PC-3 (cell line): ENCODE measurements around the gene NIPBL. TPM values are rescaled to one million over a fixed set of nuclear protein-coding genes. Genes with fewer than 3 reads are reported as not detected.

Source experiments
- ATAC-seq: fragments of 200-7000 bp; cut with Tn5 transposase; 2 replicates; pipeline ENCODE4 v1.9.1; 2020; ENCODE audit warnings: mild to moderate bottlenecking, moderate library complexity
- BruUV-seq: library from RNA; stranded (reverse); fragments of 400-500 nt; replicated peaks from 2 replicates; lab custom pipeline; 2021; lab: Mats Ljungman, UMichigan
- CTCF ChIA-PET: fragments of 300-600 bp; sonication (Branson Sonifier 250); formaldehyde crosslinking; loops from one replicate; lab custom pipeline; 2022; ENCODE audit warnings: antibody characterized with exemption; lab: Charles Lee
- POLR2A ChIA-PET: fragments of 300-600 bp; sonication (Branson Sonifier 250); formaldehyde crosslinking; loops from one replicate; lab custom pipeline; 2022; ENCODE audit warnings: antibody characterized with exemption; ENCODE audit not compliant: unreplicated experiment; lab: Charles Lee
- DNase-seq: peaks from one replicate; pipeline ENCODE4 v3.0.0-alpha.2; 2015
- H2AFZ ChIP-seq: fragments of 300-600 bp; sonication (generic); 2 replicates; pipeline ENCODE4 v1.6.0; 2016; ENCODE audit warnings: antibody characterized with exemption, low read length
- H3F3A ChIP-seq: fragments of 300-600 bp; sonication (generic); one replicate; pipeline ENCODE4 v1.6.0; 2017; ENCODE audit warnings: antibody characterized with exemption, low read length, control low read depth, mild to moderate bottlenecking; ENCODE audit not compliant: unreplicated experiment
- H3K27ac ChIP-seq: fragments of 300-600 bp; sonication (generic); 2 replicates; pipeline ENCODE4 v1.5.1; 2016; ENCODE audit warnings: mild to moderate bottlenecking, low read length
- H3K27me3 ChIP-seq: fragments of 300-600 bp; sonication (generic); 2 replicates; pipeline ENCODE4 v1.6.1; 2016; ENCODE audit warnings: low read length, mixed read lengths
- H3K36me3 ChIP-seq: fragments of 300-600 bp; sonication (generic); 2 replicates; pipeline ENCODE4 v1.6.1; 2016; ENCODE audit warnings: low read depth, mixed run types, low read length, mixed read lengths
- H3K4me1 ChIP-seq: fragments of 300-600 bp; sonication (generic); 2 replicates; pipeline ENCODE4 v1.5.1; 2016; ENCODE audit warnings: low read length; ENCODE audit not compliant: insufficient read depth
- H3K4me2 ChIP-seq: fragments of 300-600 bp; sonication (generic); 2 replicates; pipeline ENCODE4 v1.6.0; 2016; ENCODE audit warnings: low read length
- H3K4me3 ChIP-seq: fragments of 300-600 bp; sonication (generic); 2 replicates; pipeline ENCODE4 v1.5.1; 2016; ENCODE audit warnings: mild to moderate bottlenecking, low read length, mixed read lengths
- H3K79me2 ChIP-seq: fragments of 300-600 bp; sonication (generic); 2 replicates; pipeline ENCODE4 v1.6.1; 2017; ENCODE audit warnings: low read length, mixed read lengths
- H3K9ac ChIP-seq: fragments of 300-600 bp; sonication (generic); 2 replicates; pipeline ENCODE4 v1.6.0; 2016; ENCODE audit warnings: mild to moderate bottlenecking, low read length
- H3K9me2 ChIP-seq: fragments of 300-600 bp; sonication (generic); replicated peaks from 2 replicates; pipeline ENCODE4 v1.6.1; 2016; ENCODE audit warnings: mixed run types, low read length, mixed read lengths
- H3K9me3 ChIP-seq: fragments of 300-600 bp; sonication (generic); 2 replicates; pipeline ENCODE4 v1.6.1; 2016; ENCODE audit warnings: low read length, mixed read lengths
- H4K20me1 ChIP-seq: fragments of 300-600 bp; sonication (generic); 2 replicates; pipeline ENCODE4 v1.6.1; 2016; ENCODE audit warnings: low read length, mixed read lengths
- EZH2 ChIP-seq: fragments of 300-600 bp; sonication (generic); IDR thresholded peaks from one replicate; pipeline ENCODE4 v1.6.1; 2017; ENCODE audit warnings: antibody characterized with exemption, mild to moderate bottlenecking, low read length; ENCODE audit not compliant: unreplicated experiment
- EZH2phosphoT487 ChIP-seq: fragments of 300-600 bp; sonication (generic); IDR thresholded peaks from 2 replicates; pipeline ENCODE4 v1.6.1; 2018; ENCODE audit warnings: mild to moderate bottlenecking, antibody characterized with exemption, low read length, borderline replicate concordance
- intact Hi-C: fragments of 100-400 bp; cut with micrococcal nuclease; formaldehyde crosslinking; loops from 2 replicates; pipeline ENCODE4 v1.9.0; 2023
- total RNA-seq: library from RNA; depleted of rRNA; stranded (reverse); fragments of >200 nt; gene quantifications from 2 replicates; pipeline ENCODE4 v1.2.3, GENCODE V29; 2014
- TF ChIP-seq, protein P1 (sequence below): fragments of 300-600 bp; sonication (generic); conservative IDR thresholded peaks from 2 replicates; pipeline ENCODE4 v1.5.1; 2017; ENCODE audit warnings: antibody characterized with exemption, low read depth, mild to moderate bottlenecking, low read length

The NIPBL gene
- total RNA-seq, 1 experiment from 2014 or later = 16.8 TPM

DNA sequence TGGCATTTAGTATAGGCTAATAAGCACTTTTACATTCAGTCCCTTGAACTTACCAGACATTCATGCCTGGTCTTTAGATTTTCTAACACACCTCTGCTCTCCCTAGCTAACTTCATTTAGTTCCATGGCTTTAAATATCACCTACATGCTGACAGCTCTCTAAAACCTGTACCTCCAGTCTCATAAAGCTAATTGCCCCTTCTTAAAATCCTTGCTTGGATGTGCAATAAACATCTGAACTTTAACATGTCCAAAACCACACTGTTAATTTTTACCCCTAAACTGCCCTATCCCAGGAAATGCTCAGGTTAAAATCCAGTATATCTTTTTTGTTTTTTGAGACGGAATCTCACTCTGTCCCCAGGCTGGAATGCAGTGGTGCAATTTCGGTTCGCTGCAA, 232.8 kb downstream of the NIPBL start:
- TF ChIP-seq EZH2phosphoT487 (no peak), EZH2 (no peak)
- TF ChIP-seq, protein P1, sequence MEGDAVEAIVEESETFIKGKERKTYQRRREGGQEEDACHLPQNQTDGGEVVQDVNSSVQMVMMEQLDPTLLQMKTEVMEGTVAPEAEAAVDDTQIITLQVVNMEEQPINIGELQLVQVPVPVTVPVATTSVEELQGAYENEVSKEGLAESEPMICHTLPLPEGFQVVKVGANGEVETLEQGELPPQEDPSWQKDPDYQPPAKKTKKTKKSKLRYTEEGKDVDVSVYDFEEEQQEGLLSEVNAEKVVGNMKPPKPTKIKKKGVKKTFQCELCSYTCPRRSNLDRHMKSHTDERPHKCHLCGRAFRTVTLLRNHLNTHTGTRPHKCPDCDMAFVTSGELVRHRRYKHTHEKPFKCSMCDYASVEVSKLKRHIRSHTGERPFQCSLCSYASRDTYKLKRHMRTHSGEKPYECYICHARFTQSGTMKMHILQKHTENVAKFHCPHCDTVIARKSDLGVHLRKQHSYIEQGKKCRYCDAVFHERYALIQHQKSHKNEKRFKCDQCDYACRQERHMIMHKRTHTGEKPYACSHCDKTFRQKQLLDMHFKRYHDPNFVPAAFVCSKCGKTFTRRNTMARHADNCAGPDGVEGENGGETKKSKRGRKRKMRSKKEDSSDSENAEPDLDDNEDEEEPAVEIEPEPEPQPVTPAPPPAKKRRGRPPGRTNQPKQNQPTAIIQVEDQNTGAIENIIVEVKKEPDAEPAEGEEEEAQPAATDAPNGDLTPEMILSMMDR = no peak
- peaks cover 5% of the 10 kb centered on the region; the same call in 1 of the 2 replicates for H3K36me3 ChIP-seq
- no peaks in the 10 kb centered on the region for H3K79me2 ChIP-seq
- no peak overlapping the region for H3K9ac ChIP-seq
- H3K4me2 ChIP-seq = no peak overlapping the region
- no peak overlapping the region for H2AFZ ChIP-seq
- no peak for DNase-seq
- no peaks in the 10 kb centered on the region for H3F3A ChIP-seq
- H3K27me3 ChIP-seq = no peaks in the 10 kb centered on the region
- ChIA-PET POLR2A (no interaction called here), CTCF (no interaction called here)
- no peak overlapping the region for H3K4me3 ChIP-seq
- no peaks in the 10 kb centered on the region for H3K4me1 ChIP-seq
- no TSS peak for BruUV-seq
- no peak overlapping the region for H3K27ac ChIP-seq
- intact Hi-C loops = no loop called here
- no peaks in the 10 kb centered on the region for H3K9me2 ChIP-seq
- ATAC-seq = no peak
- H4K20me1 ChIP-seq = no peaks in the 10 kb centered on the region
- no peaks in the 10 kb centered on the region for H3K9me3 ChIP-seq

DNA sequence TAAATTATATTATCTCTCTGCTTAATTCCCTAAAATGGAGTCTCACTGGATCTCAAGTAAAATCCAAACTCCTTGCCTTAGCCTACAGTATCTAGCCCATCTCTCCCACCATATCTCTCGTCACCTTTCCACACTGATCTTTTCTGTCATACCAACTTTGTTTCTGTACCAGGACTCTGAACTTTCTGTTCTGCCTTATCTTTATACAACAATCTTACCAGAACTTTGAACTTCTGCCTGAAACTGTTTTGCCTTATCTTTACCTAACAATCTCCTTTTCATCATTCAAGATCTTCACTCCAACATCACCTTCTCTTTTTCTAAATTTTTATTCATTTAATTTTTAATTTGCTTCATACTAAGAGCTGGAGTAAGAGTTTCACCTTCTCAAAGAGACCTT, 233.6 kb downstream of the NIPBL start:
- Histone ChIP-seq H2AFZ (no peak overlapping the region), H3K79me2 (no peaks in the 10 kb centered on the region), H4K20me1 (no peaks in the 10 kb centered on the region), H3K9ac (no peak overlapping the region), H3K9me2 (no peaks in the 10 kb centered on the region), H3K4me1 (no peaks in the 10 kb centered on the region), H3K4me2 (no peak overlapping the region), H3K4me3 (no peak overlapping the region), H3K27ac (no peak overlapping the region), H3K36me3 (peaks cover 5% of the 10 kb centered on the region; the same call in 1 of the 2 replicates), H3K9me3 (no peaks in the 10 kb centered on the region), H3K27me3 (no peaks in the 10 kb centered on the region), H3F3A (no peaks in the 10 kb centered on the region)
- TF ChIP-seq EZH2 (no peak), EZH2phosphoT487 (no peak)
- TF ChIP-seq, protein P1 = no peak
- intact Hi-C loops = no loop called here
- no TSS peak for BruUV-seq
- CTCF ChIA-PET = no interaction called here
- no peak for DNase-seq
- POLR2A ChIA-PET = no interaction called here
- no peak for ATAC-seq

DNA sequence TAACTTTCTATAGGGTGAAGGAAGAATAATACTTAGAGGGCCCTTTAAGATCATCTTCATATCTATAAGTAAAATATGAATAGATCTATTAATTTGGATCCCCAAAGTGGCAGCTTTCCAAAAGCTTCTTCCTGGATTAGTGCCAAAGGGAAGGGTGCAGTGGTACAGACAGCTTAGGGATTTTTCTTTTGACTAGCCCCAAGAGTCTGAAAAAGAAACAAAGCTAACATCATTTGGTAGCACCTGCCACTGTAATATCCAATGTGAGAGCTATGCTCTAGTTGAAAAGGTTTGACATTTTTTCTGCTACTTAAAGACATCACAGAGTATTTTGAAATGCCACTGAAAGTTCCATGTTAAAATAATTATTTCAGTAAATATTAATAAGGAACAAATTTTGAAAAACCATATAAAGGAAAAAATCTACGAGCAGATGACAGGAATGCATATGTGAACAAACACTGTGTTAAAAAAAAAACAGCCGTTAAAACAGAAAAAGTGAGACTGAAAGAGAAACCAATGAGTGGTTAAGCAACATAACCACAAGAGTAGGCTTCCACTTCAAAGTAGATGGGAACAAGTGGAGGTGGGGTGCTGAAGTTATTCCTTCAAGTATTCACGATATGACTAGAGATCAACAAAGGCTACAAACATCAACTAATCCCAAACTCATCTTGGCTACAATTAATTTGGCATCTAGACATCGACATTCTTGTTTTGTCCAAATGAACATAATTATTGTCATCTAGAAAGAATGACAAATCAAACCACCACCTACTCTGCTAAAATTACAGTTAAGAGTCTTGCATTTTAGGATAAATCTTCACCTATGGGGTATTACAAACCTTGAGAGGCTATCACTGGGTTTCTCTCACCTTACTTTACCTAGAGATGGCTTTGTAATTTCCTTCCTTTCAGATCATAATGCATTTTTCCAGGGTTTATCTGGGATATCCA, 235.1 kb downstream of the NIPBL start:
- BruUV-seq = no TSS peak
- Histone ChIP-seq H3K27ac (no peak overlapping the region), H4K20me1 (no peaks in the 10 kb centered on the region), H3K9me3 (no peaks in the 10 kb centered on the region), H2AFZ (no peak overlapping the region), H3K4me3 (no peak overlapping the region), H3K4me1 (no peaks in the 10 kb centered on the region), H3K9ac (no peak overlapping the region), H3K9me2 (no peaks in the 10 kb centered on the region), H3K79me2 (no peaks in the 10 kb centered on the region), H3K27me3 (no peaks in the 10 kb centered on the region), H3K4me2 (no peak overlapping the region), H3K36me3 (peaks cover 5% of the 10 kb centered on the region; the same call in 1 of the 2 replicates), H3F3A (no peaks in the 10 kb centered on the region)
- ATAC-seq = no peak
- DNase-seq = no peak
- ChIA-PET CTCF (no interaction called here), POLR2A (no interaction called here)
- intact Hi-C loops = no loop called here
- TF ChIP-seq, protein P1 = no peak
- TF ChIP-seq EZH2 (no peak), EZH2phosphoT487 (no peak)
